SIG-M5 (cell line): ENCODE results near the gene MAP7D3.

Experiments
- DNase-seq: peaks from one replicate; lab custom pipeline; 2025; lab: John Stamatoyannopoulos, UW

MAP7D3 gene

DNA sequence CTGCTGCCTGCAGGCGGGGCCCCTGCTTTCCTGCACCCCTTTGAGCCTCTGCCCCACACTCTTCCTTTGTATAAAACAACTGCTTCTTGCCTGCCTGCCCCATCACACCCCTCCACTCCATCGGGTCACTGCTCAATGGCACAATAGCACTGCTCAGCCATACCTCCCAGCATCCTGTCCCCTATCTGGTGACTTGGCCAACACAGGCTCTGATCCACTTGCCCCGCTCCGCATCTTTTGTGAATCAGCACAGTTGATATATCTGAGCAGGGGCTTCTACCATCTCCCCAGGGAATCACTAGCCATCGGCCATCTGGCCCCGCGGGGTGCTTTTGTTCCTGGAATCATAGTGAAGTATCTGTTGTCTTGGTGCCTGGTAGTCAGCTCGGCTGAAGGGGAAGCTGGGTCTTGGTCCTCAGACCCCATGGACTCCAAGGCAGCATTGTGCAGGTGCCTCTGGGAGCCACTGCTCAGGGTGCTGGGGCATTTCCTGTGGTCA, 45.3 kb downstream of the MAP7D3 start:
- DNase-seq = no peak

DNA sequence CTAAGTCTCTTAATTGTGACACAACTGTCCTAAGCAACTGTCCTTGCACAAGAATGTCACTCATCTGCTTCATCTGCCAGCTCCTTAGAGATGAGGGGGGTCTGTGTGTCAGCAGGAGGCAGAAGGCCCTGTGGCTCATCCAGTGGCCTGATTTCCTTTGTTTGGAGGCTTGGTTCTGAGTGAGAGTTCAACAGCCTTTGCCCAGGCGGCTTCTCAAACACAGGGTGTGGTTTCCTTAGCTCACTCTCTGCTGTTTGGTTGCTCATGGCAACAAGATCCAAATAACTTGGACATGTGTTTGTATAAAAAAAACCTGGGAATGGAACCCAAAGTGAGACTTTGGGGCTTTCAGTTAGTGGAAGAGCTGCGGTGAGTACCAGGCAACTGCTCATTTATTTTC, 46.6 kb downstream of the MAP7D3 start:
- DNase-seq = no peak

- DNase-seq = no peak
These were observed 47.2 kb downstream of the MAP7D3 start for GRCh38 chrX:136203951-136204350.

DNA sequence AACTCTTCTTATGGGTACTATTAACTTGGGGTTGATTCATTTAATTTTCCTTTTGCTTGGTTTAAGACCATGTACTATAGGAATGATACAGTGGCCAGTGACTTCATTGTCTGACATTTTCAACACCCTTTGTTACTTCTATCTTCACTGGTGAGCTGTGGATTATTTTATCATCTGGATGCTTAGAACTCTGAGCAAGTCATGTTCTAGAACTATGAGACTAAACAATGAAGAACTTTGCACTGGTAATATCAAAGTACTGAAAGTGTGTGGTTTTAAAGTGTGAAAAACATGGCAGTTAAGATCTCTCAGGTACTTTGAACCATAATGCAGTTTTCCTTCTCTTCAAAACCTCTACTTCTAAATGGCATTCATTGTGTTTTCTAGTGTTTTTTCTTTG, 47.8 kb downstream of the MAP7D3 start:
- no peak for DNase-seq

- no peak for DNase-seq
These were observed 48.3 kb downstream of the MAP7D3 start for GRCh38 chrX:136202889-136203288.

- no peak for DNase-seq
These were observed 49.6 kb downstream of the MAP7D3 start for GRCh38 chrX:136201601-136202000.

DNA sequence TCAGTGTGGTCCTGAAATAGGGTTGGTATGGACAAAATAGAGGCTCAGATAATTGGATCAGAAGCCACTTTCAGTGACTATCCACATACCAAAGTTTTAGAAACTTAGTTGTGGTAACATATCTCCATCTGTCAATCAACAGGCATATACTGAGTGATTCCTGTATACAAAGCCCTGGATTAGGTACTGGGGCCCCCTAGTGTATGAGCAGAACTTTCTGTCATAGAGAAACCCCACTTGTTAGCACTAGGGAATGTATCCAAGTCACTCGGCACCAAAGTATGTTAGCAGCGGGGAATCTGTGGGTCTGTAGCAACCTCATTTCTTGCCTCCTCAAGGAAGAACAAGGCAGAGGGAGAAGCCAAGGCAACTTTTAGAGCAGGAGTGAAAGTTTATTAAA, 50.7 kb downstream of the MAP7D3 start:
- no peak for DNase-seq

DNA sequence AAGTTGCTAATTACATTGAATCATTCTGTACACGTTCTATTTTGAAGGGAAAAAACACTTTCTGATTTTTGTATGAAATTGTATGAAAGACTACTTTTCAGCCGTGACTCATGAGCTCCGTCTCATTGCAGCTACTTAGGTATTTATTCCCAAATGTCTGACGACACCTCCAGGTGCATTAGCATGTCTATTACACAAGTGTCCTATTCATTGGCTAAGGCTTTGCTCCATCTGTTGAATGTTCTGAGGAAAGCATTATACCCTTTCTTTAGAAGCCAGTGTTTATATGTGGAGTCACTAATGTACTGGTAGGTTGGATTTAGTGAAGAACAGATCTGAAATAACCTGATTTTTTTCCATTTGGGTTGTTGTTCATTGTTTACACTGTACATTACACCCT, 51.8 kb downstream of the MAP7D3 start:
- DNase-seq = no peak

DNA sequence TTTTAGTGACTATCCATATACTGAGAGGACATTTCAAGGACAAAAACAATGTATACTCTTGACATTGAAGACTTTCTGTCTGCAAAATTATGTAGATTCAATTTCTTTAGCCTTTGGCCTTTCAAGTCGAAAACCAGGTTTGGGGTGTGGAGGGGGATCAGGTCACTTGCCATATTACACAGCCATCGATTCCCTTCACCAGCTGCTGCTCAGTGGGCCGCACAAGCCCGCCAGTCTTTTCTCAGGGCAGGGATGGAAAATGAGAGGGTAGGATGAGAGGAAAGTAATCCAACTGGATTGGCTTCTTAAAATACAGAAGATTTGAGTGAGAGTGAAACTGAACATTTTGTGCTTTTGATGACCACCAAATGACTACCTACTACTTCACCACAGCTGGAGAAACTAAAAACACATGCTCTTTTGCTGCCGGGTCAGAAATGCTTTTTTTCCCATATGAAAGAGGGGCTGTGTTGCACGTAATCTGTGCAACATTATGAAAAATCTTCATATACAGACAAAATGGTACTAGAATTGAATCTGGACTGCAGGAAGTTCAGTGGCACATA, 52.4 kb downstream of the MAP7D3 start:
- DNase-seq = no peak

- no peak for DNase-seq
These were observed 53.2 kb downstream of the MAP7D3 start for GRCh38 chrX:136198010-136198409.

GRCh38 chrX:136196691-136197155, 54.5 kb downstream of the MAP7D3 start:
- DNase-seq = no peak

GRCh38 chrX:136195247-136195646, 56.0 kb downstream of the MAP7D3 start:
- DNase-seq = no peak

DNA sequence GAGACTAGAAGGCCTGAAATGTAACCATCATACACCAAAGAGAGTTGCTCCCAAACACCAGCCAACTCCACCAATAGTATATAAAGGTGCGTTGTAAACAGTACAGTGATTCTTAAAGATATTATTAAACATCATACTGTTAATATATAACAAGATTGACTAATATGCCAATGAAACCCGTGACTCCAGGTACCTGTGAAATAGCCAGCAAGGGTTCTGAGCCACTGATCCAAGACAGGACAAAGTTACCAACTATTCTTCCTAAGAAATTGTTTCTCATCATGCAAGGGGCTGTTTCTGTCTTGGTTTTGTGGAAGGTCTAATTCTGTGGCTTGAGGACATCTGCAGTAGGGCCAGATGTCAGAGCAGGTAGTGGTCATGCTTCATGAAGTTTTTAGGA, 56.7 kb downstream of the MAP7D3 start:
- no peak for DNase-seq

DNA sequence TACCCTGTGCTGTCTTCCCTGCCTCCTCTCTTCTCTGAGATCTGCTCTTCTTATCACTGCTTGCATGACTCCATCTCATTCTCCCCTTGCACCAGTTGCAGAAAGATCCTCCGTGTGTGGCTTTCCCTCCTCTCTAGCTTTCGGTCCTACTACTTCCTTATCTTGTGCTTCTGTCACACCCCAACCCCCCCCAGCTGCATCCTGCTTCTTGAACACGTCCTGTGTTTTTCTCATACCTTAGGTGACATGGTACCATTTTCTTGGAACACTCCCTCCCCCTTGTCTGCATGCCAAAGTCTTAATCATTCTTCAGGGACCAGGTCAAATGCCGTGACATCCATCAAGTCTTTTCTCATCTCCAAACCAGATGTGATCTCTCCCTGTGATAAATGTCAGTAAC, 57.4 kb downstream of the MAP7D3 start:
- DNase-seq = no peak

DNA sequence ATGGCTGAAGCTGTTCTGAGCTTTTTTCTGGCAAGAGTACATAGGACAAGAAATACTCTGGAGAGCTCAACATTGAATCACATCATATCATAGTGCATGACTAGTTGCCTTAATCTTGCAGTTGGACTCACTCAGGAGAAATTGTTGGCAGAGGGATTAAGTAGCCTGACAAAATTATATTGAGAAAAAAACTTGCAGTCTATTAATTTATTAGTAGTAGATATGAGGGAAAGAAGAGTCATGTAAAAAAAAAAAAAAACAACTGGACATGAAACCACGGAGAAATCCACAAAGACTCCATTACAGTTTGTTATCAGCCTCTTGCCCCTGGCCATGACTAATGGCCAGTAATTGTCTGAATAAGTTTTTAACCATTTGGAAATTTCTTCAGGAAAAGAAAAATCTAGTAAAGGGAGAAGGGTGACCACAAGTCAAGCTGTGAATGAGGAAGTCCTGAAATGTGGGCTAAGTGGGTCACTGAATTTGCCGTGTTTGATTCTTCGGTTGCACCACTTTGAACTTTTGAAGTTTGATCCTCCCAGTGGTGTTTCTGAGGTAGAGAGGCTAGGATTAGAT, 58.3 kb downstream of the MAP7D3 start:
- DNase-seq = no peak

DNA sequence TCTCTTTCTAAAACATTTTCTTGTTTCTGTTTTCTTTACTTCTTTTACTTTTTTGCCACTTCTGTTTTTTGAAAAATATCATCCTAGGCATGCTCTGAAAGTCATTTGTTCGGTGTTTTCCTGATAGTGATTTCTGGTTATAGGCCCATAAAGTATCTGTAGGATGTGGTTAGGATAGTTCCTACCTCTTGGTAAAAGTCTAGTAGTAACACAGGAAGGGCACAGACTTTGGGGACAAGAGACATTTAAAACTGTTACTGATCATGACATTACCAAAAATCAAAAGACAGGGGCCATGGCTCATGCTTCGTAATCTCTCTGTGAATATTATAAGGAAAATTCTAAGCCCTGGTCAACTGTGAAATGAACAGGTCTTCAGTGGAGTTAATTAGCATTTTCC, 59.1 kb downstream of the MAP7D3 start:
- DNase-seq = no peak

- no peak for DNase-seq
These were observed 60.0 kb downstream of the MAP7D3 start for GRCh38 chrX:136191171-136191570.

DNA sequence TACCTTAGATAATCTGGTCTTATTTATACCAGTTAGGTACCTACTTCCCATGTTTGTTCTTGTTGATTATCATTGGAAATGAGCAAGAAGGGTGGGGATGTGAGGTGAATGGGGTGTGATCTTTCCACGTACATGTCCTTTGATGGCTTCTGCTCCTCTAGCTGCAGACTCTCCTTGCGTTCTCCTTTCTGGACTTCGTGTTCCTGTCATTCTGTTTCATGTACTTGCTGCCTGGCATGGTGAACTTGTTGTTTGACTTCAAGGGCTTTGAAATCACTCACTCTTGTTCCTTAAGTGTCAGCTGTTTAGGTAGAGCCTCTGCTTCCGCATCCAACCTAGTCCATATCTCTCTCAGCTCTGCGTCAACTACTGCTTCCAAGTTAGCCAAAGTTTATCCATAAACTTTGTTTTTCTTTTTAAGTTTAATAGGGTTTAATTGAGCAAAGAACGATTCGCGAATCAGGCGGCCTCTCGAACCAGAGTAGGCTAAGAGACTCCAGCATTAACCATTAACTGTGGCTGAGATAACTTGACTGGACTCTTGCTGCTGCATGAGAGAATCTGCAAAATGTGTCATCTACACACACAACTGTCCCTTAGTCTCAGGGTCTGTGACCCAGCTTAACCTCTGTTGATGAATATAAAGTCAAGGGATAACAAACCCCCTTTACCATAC, 61.0 kb downstream of the MAP7D3 start:
- DNase-seq = no peak

DNA sequence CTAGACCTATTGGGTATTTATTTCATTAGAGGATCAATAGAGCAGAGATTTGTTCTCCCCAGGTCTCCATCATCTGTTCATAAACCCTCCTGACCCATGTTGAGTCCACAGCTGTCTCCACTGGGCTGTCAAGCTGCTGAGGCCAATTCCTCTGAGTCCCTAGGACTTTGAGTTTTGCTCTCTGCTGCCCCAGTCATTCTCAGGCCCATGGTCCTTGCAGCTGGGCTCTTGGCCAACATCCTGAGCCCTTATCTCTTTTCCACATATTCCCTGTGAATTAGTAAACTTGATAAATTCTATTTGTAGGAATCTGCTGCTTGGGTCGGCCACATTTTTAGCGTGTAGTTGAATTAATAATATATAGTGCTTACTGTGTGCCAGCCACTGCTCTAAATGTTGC, 62.0 kb downstream of the MAP7D3 start:
- DNase-seq = no peak

GRCh38 chrX:136186023-136186413, 65.2 kb downstream of the MAP7D3 start:
- DNase-seq = no peak

DNA sequence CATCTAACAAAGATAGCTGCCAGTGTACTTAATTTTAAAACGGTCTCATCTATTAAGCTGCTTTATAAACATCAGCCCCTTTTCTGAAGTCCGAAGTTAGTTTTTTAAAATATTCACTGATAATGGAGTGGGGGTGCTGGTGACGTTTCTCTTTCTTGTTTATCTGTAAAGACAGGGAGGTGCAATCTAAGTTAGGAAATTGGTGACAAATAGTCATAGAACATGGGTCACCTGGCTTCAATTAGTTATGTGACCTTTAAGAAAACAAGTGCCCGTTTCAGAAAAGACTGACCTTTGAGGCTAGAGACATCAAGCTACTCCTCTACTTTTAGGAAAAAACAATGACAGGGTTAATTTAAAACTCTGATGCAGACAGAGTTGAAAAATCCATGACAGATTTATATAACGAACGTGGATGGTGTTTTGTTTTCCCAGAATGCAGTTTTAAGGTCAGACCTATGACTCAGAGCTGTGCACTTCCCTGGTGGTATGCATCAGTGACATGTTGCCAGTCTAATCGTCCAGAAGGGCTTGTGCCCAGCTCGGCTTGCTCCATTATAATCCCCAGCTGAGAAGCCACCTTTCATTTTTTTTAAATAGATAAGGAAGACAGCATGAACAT, 65.7 kb downstream of the MAP7D3 start:
- no peak for DNase-seq

- no peak for DNase-seq
These were observed 67.3 kb downstream of the MAP7D3 start for GRCh38 chrX:136183917-136184316.

GRCh38 chrX:136183172-136183571, 68.0 kb downstream of the MAP7D3 start:
- no peak for DNase-seq
